Measurements from ENCODE around the gene ZNF24. TPM values are rescaled to one million over a fixed set of nuclear protein-coding genes. Genes with fewer than 3 reads are reported as not detected.

ZNF24 gene
- polyA plus RNA-seq, 1 donor, result 48.7 TPM

- 100% methylated on average over 1 of the region's 2 CpGs for WGBS (ENCODE audit: insufficient coverage, low lambda C conversion rate)
- DNase-seq, result no peak
- H3K4me1 ChIP-seq (ENCODE audit: control insufficient read depth, insufficient read depth, low read length), result no peaks in the 10 kb centered on the region
- H3K36me3 ChIP-seq (ENCODE audit: control insufficient read depth, insufficient read depth, low read length), result peaks cover 40% of the 10 kb centered on the region
- no peak overlapping the region for H3K27ac ChIP-seq (ENCODE audit: low read length)
- H3K9me3 ChIP-seq (ENCODE audit: control insufficient read depth, low read depth, low read length), result peaks cover 9% of the 10 kb centered on the region
- no peaks in the 10 kb centered on the region for H3K27me3 ChIP-seq (ENCODE audit: control insufficient read depth, insufficient read depth, low read length)
- no peak overlapping the region for H3K4me3 ChIP-seq (ENCODE audit: low read length)
These were observed 48.2 kb downstream of the ZNF24 start for GRCh38 chr18:35296060-35296459.

- H3K27me3 ChIP-seq (ENCODE audit: control insufficient read depth, insufficient read depth, low read length), result no peaks in the 10 kb centered on the region
- 83% methylated on average over 1 of the region's 2 CpGs for WGBS (ENCODE audit: insufficient coverage, low lambda C conversion rate)
- H3K4me3 ChIP-seq (ENCODE audit: low read length), result peak overlapping the region; percentile 77
- H3K27ac ChIP-seq (ENCODE audit: low read length), result no peak overlapping the region
- no peaks in the 10 kb centered on the region for H3K4me1 ChIP-seq (ENCODE audit: control insufficient read depth, insufficient read depth, low read length)
- no peak for DNase-seq
- peaks cover 26% of the 10 kb centered on the region for H3K36me3 ChIP-seq (ENCODE audit: control insufficient read depth, insufficient read depth, low read length)
- H3K9me3 ChIP-seq (ENCODE audit: control insufficient read depth, low read depth, low read length), result no peaks in the 10 kb centered on the region
These were observed 53.1 kb downstream of the ZNF24 start for GRCh38 chr18:35291166-35291565.

GRCh38 chr18:35290094-35290735 is 54.0 kb downstream of the ZNF24 start, which contains the start of gene ZSCAN30:
TSS of gene ZSCAN30 (minus strand) at chr18:35290229. CDS start at chr18:35264352, 25,877 bp downstream.
- Histone ChIP-seq H3K4me3 (ENCODE audit: low read length) (peak within 1 kb of the TSS; percentile 77), H3K4me1 (ENCODE audit: control insufficient read depth, insufficient read depth, low read length) (no peaks in the 10 kb centered on the region), H3K36me3 (ENCODE audit: control insufficient read depth, insufficient read depth, low read length) (peaks cover 16% of the 10 kb centered on the region), H3K27ac (ENCODE audit: low read length) (peak within 1 kb of the TSS; percentile 80), H3K9me3 (ENCODE audit: control insufficient read depth, low read depth, low read length) (no peaks in the 10 kb centered on the region), H3K27me3 (ENCODE audit: control insufficient read depth, insufficient read depth, low read length) (no peaks in the 10 kb centered on the region)
- DNase-seq, result peak; percentile 97 to 98
- WGBS (ENCODE audit: insufficient coverage, low lambda C conversion rate), result no CpG with 5 or more reads among the region's 41 CpGs

GRCh38 chr18:35289727-35290093 is 54.5 kb downstream of the ZNF24 start:
- Histone ChIP-seq H3K27me3 (ENCODE audit: control insufficient read depth, insufficient read depth, low read length) (no peaks in the 10 kb centered on the region), H3K4me3 (ENCODE audit: low read length) (peak overlapping the region; percentile 77), H3K4me1 (ENCODE audit: control insufficient read depth, insufficient read depth, low read length) (no peaks in the 10 kb centered on the region), H3K36me3 (ENCODE audit: control insufficient read depth, insufficient read depth, low read length) (peaks cover 14% of the 10 kb centered on the region), H3K27ac (ENCODE audit: low read length) (peak overlapping the region; percentile 80), H3K9me3 (ENCODE audit: control insufficient read depth, low read depth, low read length) (peaks cover 3% of the 10 kb centered on the region)
- peak in 1 of 2 donors; percentile 16 for DNase-seq
- no CpG with 5 or more reads among the region's 8 CpGs for WGBS (ENCODE audit: insufficient coverage, low lambda C conversion rate)

GRCh38 chr18:35289293-35289692 is 54.9 kb downstream of the ZNF24 start:
- WGBS (ENCODE audit: insufficient coverage, low lambda C conversion rate), result 11% methylated on average over 3 of the region's 6 CpGs
- Histone ChIP-seq H3K4me3 (ENCODE audit: low read length) (peak overlapping the region; percentile 77), H3K36me3 (ENCODE audit: control insufficient read depth, insufficient read depth, low read length) (peaks cover 15% of the 10 kb centered on the region), H3K27ac (ENCODE audit: low read length) (peak overlapping the region; percentile 80), H3K27me3 (ENCODE audit: control insufficient read depth, insufficient read depth, low read length) (no peaks in the 10 kb centered on the region), H3K4me1 (ENCODE audit: control insufficient read depth, insufficient read depth, low read length) (no peaks in the 10 kb centered on the region), H3K9me3 (ENCODE audit: control insufficient read depth, low read depth, low read length) (peaks cover 7% of the 10 kb centered on the region)
- no peak for DNase-seq

- H3K27me3 ChIP-seq (ENCODE audit: control insufficient read depth, insufficient read depth, low read length), result no peaks in the 10 kb centered on the region
- WGBS (ENCODE audit: insufficient coverage, low lambda C conversion rate), result no CpG with 5 or more reads among the region's 3 CpGs
These were observed 59.4 kb downstream of the ZNF24 start for GRCh38 chr18:35284841-35285240.

GRCh38 chr18:35283923-35284794 is 60.1 kb downstream of the ZNF24 start:
- WGBS (ENCODE audit: insufficient coverage, low lambda C conversion rate), result no CpG with 5 or more reads among the region's 7 CpGs
- H3K27ac ChIP-seq (ENCODE audit: low read length), result no peak overlapping the region
- peaks cover 15% of the 10 kb centered on the region for H3K9me3 ChIP-seq (ENCODE audit: control insufficient read depth, low read depth, low read length)
- DNase-seq, result no peak
- H3K36me3 ChIP-seq (ENCODE audit: control insufficient read depth, insufficient read depth, low read length), result peaks cover 21% of the 10 kb centered on the region
- H3K4me1 ChIP-seq (ENCODE audit: control insufficient read depth, insufficient read depth, low read length), result no peaks in the 10 kb centered on the region
- H3K4me3 ChIP-seq (ENCODE audit: low read length), result no peak overlapping the region
- H3K27me3 ChIP-seq (ENCODE audit: control insufficient read depth, insufficient read depth, low read length), result no peaks in the 10 kb centered on the region

More at GRCh38 chr18:35284841-35285240, 59.4 kb downstream of the ZNF24 start:
- no peaks in the 10 kb centered on the region for H3K4me1 ChIP-seq (ENCODE audit: control insufficient read depth, insufficient read depth, low read length)
- no peak overlapping the region for H3K27ac ChIP-seq (ENCODE audit: low read length)
- H3K4me3 ChIP-seq (ENCODE audit: low read length), result no peak overlapping the region
- peaks cover 21% of the 10 kb centered on the region for H3K36me3 ChIP-seq (ENCODE audit: control insufficient read depth, insufficient read depth, low read length)
- DNase-seq, result no peak
- peaks cover 14% of the 10 kb centered on the region for H3K9me3 ChIP-seq (ENCODE audit: control insufficient read depth, low read depth, low read length)

- H3K4me3 ChIP-seq (ENCODE audit: low read length), result no peak overlapping the region
- H3K36me3 ChIP-seq (ENCODE audit: control insufficient read depth, insufficient read depth, low read length), result peaks cover 21% of the 10 kb centered on the region
- no CpG with 5 or more reads among the region's 1 CpG for WGBS (ENCODE audit: insufficient coverage, low lambda C conversion rate)
- no peak overlapping the region for H3K27ac ChIP-seq (ENCODE audit: low read length)
- H3K4me1 ChIP-seq (ENCODE audit: control insufficient read depth, insufficient read depth, low read length), result no peaks in the 10 kb centered on the region
- peaks cover 24% of the 10 kb centered on the region for H3K9me3 ChIP-seq (ENCODE audit: control insufficient read depth, low read depth, low read length)
- H3K27me3 ChIP-seq (ENCODE audit: control insufficient read depth, insufficient read depth, low read length), result no peaks in the 10 kb centered on the region
- no peak for DNase-seq
These were observed 61.9 kb downstream of the ZNF24 start for GRCh38 chr18:35282353-35282752.

Other genes starting within 250 kb of the ZNF24 start
- 43.5 TPM for gene ZNF397, start 103.4 kb downstream of the ZNF24 start, polyA plus RNA-seq
- gene ZSCAN30, start 54.2 kb downstream of the ZNF24 start, polyA plus RNA-seq, result 44.8 TPM
- 2.8 TPM for gene ZNF396, start 32.9 kb upstream of the ZNF24 start, polyA plus RNA-seq
- 31.2 TPM for gene INO80C, start 153.5 kb upstream of the ZNF24 start, polyA plus RNA-seq
- gene GALNT1, start 237.3 kb upstream of the ZNF24 start, polyA plus RNA-seq, result 124 TPM